HUES64 (cell line): ENCODE data around the gene ABCA7.

Experiments used
- H3K27ac ChIP-seq: 2 replicates; pipeline ENCODE4 v1.7.0; 2013; ENCODE audit warnings: low read depth, low read length, inconsistent platforms
- H3K27me3 ChIP-seq: 2 replicates; pipeline ENCODE4 v1.6.1; 2013; ENCODE audit warnings: mild to moderate bottlenecking, low read length; ENCODE audit not compliant: insufficient read depth
- H3K36me3 ChIP-seq: 2 replicates; pipeline ENCODE4 v1.6.1; 2013; ENCODE audit warnings: mild to moderate bottlenecking, low read length; ENCODE audit not compliant: insufficient read depth
- H3K4me1 ChIP-seq: 2 replicates; pipeline ENCODE4 v1.6.1; 2013; ENCODE audit warnings: mild to moderate bottlenecking, low read length, moderate library complexity; ENCODE audit not compliant: insufficient read depth
- H3K4me3 ChIP-seq: 2 replicates; pipeline ENCODE4 v1.5.1; 2013; ENCODE audit warnings: mild to moderate bottlenecking, low read length, moderate library complexity
- H3K9ac ChIP-seq: 2 replicates; pipeline ENCODE4 v1.6.1; 2013; ENCODE audit warnings: mild to moderate bottlenecking, low read depth, low read length
- H3K9me3 ChIP-seq: 2 replicates; pipeline ENCODE4 v1.6.1; 2013; ENCODE audit warnings: low read depth, low read length; ENCODE audit not compliant: insufficient read depth
- WGBS: fragments of 150-250, 120-280 bp; methylation state at CpG from one replicate; pipeline ENCODE4 v1.1.7; 2013; ENCODE audit warnings: missing lambda C conversion rate; 5-methylcytosine and 5-hydroxymethylcytosine counted together

Gene ABCA7

GRCh38 chr19:1063909-1064660, 24.2 kb downstream of the ABCA7 start:
- Histone ChIP-seq H3K27me3 (peaks cover 43% of the 10 kb centered on the region), H3K9ac (no peak overlapping the region), H3K27ac (no peak overlapping the region), H3K4me3 (peak overlapping the region; percentile 51), H3K9me3 (no peaks in the 10 kb centered on the region), H3K36me3 (no peaks in the 10 kb centered on the region), H3K4me1 (peaks cover 16% of the 10 kb centered on the region)
- 77% methylated on average over 37 of the region's 37 CpGs for WGBS

DNA sequence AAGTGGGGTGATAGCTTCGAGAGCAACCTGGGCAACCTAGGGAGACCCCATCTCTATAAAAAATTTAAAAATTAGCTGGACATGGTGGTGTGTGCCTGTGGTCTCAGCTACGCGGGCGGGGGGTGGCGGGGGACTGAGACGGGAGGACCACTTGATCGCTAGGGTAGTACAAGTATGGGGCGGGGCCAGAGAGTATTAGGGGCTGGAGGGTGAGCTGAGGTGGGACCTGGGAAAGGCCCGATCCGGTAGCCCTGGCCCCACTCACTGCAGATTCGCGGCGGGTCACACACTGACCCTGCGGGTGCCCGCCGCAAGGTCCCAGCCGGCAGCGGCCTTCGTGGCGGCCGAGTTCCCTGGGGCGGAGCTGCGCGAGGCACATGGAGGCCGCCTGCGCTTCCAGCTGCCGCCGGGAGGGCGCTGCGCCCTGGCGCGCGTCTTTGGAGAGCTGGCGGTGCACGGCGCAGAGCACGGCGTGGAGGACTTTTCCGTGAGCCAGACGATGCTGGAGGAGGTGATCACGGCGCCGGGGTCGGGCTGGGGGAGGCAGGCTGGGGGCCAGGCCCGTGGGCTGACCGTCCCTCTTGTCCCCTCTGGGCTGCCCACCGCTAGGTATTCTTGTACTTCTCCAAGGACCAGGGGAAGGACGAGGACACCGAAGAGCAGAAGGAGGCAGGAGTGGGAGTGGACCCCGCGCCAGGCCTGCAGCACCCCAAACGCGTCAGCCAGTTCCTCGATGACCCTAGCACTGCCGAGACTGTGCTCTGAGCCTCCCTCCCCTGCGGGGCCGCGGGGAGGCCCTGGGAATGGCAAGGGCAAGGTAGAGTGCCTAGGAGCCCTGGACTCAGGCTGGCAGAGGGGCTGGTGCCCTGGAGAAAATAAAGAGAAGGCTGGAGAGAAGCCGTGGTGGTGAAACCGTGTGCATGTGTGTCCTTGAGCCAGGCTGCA, 25.0 kb downstream of the ABCA7 start:
- Histone ChIP-seq H3K27ac (no peak overlapping the region), H3K4me1 (peaks cover 16% of the 10 kb centered on the region), H3K9ac (peak overlapping the region; percentile 41), H3K4me3 (peak overlapping the region; percentile 51), H3K27me3 (peaks cover 43% of the 10 kb centered on the region), H3K36me3 (no peaks in the 10 kb centered on the region), H3K9me3 (no peaks in the 10 kb centered on the region)
- 9% methylated on average over 60 of the region's 60 CpGs for WGBS

DNA sequence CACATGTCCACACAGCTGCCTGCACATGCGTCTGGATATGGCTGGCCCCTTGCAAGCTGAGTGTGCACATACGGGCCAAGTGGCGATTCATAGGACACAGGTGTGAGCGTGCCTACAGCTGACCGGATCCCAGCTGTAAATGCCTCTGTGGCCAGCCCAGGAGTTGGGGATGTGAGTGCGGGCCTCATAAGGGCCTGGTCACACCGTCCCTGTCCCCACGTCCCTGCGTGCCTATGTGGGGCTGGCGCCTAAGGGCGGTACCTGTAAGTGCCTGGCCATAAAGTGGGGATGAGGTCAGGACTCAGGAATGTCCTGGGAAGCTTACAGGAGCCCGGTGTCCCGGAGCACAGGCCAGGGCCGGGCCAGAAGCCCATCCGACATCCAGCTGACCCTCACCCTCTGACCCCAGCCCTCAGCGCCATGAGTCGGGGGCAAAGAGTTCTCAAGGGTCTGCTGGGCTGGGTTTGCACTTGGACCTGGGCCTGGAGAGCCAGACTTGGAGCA, 25.8 kb downstream of the ABCA7 start:
- peaks cover 16% of the 10 kb centered on the region for H3K4me1 ChIP-seq
- H3K27me3 ChIP-seq, result peaks cover 47% of the 10 kb centered on the region
- H3K27ac ChIP-seq, result no peak overlapping the region
- WGBS, result 50% methylated on average over 17 of the region's 17 CpGs
- H3K9ac ChIP-seq, result no peak overlapping the region
- no peaks in the 10 kb centered on the region for H3K36me3 ChIP-seq
- no peaks in the 10 kb centered on the region for H3K9me3 ChIP-seq
- H3K4me3 ChIP-seq, result peak overlapping the region; percentile 51; the same call in 1 of the 2 replicates

DNA sequence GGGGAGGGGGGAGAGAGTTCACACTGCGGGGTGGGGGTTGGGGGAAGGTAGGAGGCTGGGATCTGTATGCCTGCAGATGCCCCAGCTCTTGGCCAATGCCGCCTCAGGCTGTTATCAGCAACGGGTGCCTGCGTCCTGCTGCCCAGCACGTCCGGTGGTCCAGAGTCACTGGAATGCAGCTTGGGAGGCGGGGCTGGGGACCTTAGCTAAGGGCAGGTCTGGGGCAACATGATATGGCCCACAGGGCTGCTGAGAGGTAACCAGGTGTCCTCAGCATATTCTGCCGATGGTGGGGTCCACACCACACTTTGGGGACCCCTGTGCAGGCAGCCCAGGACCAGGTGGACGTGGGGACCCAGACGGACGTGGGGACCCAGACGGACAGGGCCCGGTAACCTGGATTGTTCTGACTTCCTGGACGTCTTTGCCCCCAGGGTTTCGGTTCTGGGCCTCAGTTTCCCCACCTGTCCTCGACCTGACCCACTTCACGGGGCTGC, 26.4 kb downstream of the ABCA7 start:
- Histone ChIP-seq H3K4me3 (peak overlapping the region; percentile 51; the same call in 1 of the 2 replicates), H3K27ac (no peak overlapping the region), H3K36me3 (no peaks in the 10 kb centered on the region), H3K27me3 (peaks cover 52% of the 10 kb centered on the region), H3K9ac (no peak overlapping the region; the same call in 1 of the 2 replicates), H3K9me3 (no peaks in the 10 kb centered on the region), H3K4me1 (peaks cover 16% of the 10 kb centered on the region)
- 48% methylated on average over 17 of the region's 17 CpGs for WGBS

DNA sequence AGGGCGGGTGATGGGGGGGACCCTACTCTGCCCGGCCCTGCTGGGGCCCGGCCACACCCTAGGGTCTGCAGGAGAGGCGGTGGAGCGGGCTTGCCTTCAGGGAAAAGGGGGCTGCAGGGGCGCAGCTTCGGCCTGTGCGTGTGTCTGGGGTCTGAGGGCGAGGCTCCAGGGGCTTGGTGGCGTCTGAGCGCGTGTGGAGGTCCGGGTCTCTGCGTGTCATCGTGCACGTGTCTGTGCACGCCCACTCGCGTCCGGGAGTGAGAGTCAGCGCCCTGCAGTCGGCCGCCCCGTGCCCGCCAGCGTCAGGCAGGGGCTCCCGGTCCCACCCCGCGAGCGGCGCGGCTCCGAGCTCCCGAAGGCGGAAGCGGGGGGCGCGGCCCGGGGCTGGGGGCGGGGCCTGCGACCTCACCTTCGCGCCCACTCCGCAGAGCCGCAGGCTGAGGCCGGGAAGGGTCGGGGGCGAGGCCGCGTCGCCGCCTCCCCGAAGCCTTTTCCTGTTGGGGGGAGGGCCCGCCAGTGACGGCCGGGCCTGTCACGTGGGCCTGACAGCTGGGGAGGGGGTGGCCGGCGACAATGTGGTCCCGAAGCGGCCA, 26.9 kb downstream of the ABCA7 start, which contains the start of gene ARHGAP45:
TSS of gene ARHGAP45 (plus strand) at position 420 of the 593 bp plus-strand sequence. CDS start 239 bp downstream, outside the sequence.
- 8% methylated on average over 61 of the region's 61 CpGs for WGBS
- no peak within 1 kb of the TSS; the same call in 1 of the 2 replicates for H3K9ac ChIP-seq

GRCh38 chr19:1067341-1067957, 27.5 kb downstream of the ABCA7 start:
- Histone ChIP-seq H3K27me3 (peaks cover 57% of the 10 kb centered on the region), H3K36me3 (no peaks in the 10 kb centered on the region), H3K9ac (no peak overlapping the region), H3K9me3 (no peaks in the 10 kb centered on the region), H3K27ac (no peak overlapping the region), H3K4me1 (peaks cover 16% of the 10 kb centered on the region), H3K4me3 (peak overlapping the region; percentile 51)
- WGBS, result 11% methylated on average over 38 of the region's 38 CpGs

More for the DNA sequence above, 26.9 kb downstream of the ABCA7 start, which contains the start of gene ARHGAP45:
- H3K9me3 ChIP-seq, result no peaks in the 10 kb centered on the region
- H3K4me1 ChIP-seq, result peaks cover 16% of the 10 kb centered on the region
- H3K36me3 ChIP-seq, result no peaks in the 10 kb centered on the region
- H3K27me3 ChIP-seq, result peaks cover 57% of the 10 kb centered on the region
- no peak within 1 kb of the TSS for H3K27ac ChIP-seq
- peak within 1 kb of the TSS; percentile 51 for H3K4me3 ChIP-seq

GRCh38 chr19:1068009-1069001, 28.4 kb downstream of the ABCA7 start:
- no peaks in the 10 kb centered on the region for H3K9me3 ChIP-seq
- peaks cover 57% of the 10 kb centered on the region for H3K27me3 ChIP-seq
- H3K36me3 ChIP-seq, result peaks cover 3% of the 10 kb centered on the region; the same call in 1 of the 2 replicates
- H3K4me3 ChIP-seq, result no peak overlapping the region
- H3K9ac ChIP-seq, result no peak overlapping the region
- peaks cover 16% of the 10 kb centered on the region for H3K4me1 ChIP-seq
- H3K27ac ChIP-seq, result no peak overlapping the region
- WGBS, result 91% methylated on average over 44 of the region's 45 CpGs

DNA sequence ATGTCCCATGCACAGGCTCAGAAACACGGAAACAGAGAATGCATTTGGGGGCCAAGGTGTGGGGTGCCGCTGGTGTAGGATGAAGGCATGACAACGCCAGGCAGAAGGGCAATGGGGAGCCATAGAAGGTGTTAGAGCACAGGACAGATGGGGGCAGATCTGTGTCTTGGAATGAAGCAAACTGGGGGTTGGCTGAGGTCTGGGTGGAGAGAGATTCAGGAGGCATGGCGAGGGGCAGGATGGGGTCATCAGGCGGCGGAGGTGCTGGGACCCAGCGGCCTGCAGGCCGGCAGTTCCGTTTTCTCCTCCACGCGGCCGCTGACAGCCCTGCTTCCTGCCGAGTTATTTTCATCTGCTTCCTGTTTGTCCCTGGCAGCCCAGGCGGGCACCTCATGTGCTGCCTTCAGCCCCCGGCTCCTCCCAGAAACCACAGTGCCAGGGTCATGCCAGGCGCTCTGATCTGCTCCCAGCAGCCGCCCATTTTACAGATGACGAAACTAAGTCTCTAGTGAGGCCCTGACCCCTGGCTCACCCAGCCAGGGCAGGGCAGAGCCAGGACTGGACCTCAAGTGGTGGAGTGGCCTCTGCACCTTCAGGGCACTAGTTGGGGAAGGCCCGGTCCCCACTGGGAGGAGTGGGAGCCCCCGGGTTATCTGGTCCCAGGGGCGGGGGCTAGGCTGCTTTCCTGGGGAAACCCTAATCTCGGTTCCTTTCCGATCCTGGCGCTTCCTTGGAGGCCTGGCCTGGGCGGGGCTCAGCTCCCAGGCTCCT, 29.3 kb downstream of the ABCA7 start:
- Histone ChIP-seq H3K27me3 (peaks cover 56% of the 10 kb centered on the region), H3K27ac (no peak overlapping the region), H3K9ac (no peak overlapping the region), H3K4me1 (peaks cover 16% of the 10 kb centered on the region), H3K9me3 (no peaks in the 10 kb centered on the region), H3K4me3 (no peak overlapping the region), H3K36me3 (peaks cover 10% of the 10 kb centered on the region; the same call in 1 of the 2 replicates)
- 86% methylated on average over 25 of the region's 25 CpGs for WGBS

GRCh38 chr19:1070576-1070930, 30.6 kb downstream of the ABCA7 start:
- H3K9ac ChIP-seq, result no peak overlapping the region; the same call in 1 of the 2 replicates
- H3K27ac ChIP-seq, result no peak overlapping the region; the same call in 1 of the 2 replicates
- no peaks in the 10 kb centered on the region for H3K9me3 ChIP-seq
- WGBS, result 12% methylated on average over 21 of the region's 21 CpGs
- H3K4me1 ChIP-seq, result peaks cover 9% of the 10 kb centered on the region
- H3K36me3 ChIP-seq, result peaks cover 12% of the 10 kb centered on the region
- peak overlapping the region; percentile 68 for H3K4me3 ChIP-seq
- peaks cover 44% of the 10 kb centered on the region for H3K27me3 ChIP-seq
